HEK293 (cell line): ENCODE measurements around the gene DHRS7C.

Experiments used
- CTCF ChIP-seq: fragments of 450-650 bp; formaldehyde crosslinking; IDR thresholded peaks from 2 replicates; pipeline ENCODE4 v1.5.1; 2016; ENCODE audit warnings: missing biosample characterization, missing genetic modification characterization
- YY1 ChIP-seq: fragments of 450-650 bp; formaldehyde crosslinking; IDR thresholded peaks from 2 replicates; pipeline ENCODE4 v1.5.1; 2018; ENCODE audit warnings: missing biosample characterization, missing genetic modification characterization
- ZNF148 ChIP-seq: fragments of 450-650 bp; formaldehyde crosslinking; IDR thresholded peaks from 2 replicates; pipeline ENCODE4 v1.5.0; 2017; ENCODE audit warnings: missing biosample characterization, missing genetic modification characterization, borderline replicate concordance
- ZNF76 ChIP-seq: fragments of 450-650 bp; formaldehyde crosslinking; IDR thresholded peaks from 2 replicates; pipeline ENCODE4; 2016; ENCODE audit warnings: low read depth, missing biosample characterization, missing genetic modification characterization, borderline replicate concordance

- TF ChIP-seq CTCF (tag by site-specific recombination) (no peak), ZNF76 (tag by site-specific recombination) (no peak), YY1 (no peak), ZNF148 (tag by site-specific recombination) (no peak)
These were observed 23.0 kb upstream of the DHRS7C start for GRCh38 chr17:9814337-9814945.
